Keratinocyte (primary cell): ENCODE measurements around the gene PXDN. TPM values are rescaled to one million over a fixed set of nuclear protein-coding genes. Genes with fewer than 3 reads are reported as not detected.
"Not testable (repeated sequence)": the region's sequence is repeated elsewhere in the genome, so short reads cannot be mapped to it uniquely, and the experiment has no call there.

Experiments used
- DNase-seq: peaks from one replicate; pipeline ENCODE4 v3.0.0-alpha.2; 2011; ENCODE audit warnings: low read depth, missing footprints, low spot score
- FAIRE-seq: peaks from 2 replicates; lab custom pipeline; 2011; peaks lifted over from hg19 to GRCh38; lab: Jason Lieb, UNC
- H2AFZ ChIP-seq: 2 replicates; pipeline ENCODE4 v1.6.0; 2012; ENCODE audit warnings: low read length, control low read depth, inconsistent platforms; ENCODE audit not compliant: control insufficient read depth
- H3K27ac ChIP-seq: 2 replicates; pipeline ENCODE4 v1.5.1; 2011; ENCODE audit warnings: low read length; ENCODE audit not compliant: control insufficient read depth, insufficient read depth
- H3K27me3 ChIP-seq: 3 replicates; pipeline ENCODE4 v1.6.0; 2011; ENCODE audit warnings: low read length; ENCODE audit not compliant: control insufficient read depth, insufficient read depth; ENCODE audit errors: extremely low read depth
- H3K36me3 ChIP-seq, 2 experiments: 2 replicates in 1 of 2; 3 replicates in 1 of 2; pipeline ENCODE4 v1.5.1; 2011; ENCODE audit warnings: low read length in 2 of 2, mild to moderate bottlenecking in 1 of 2; ENCODE audit not compliant: control insufficient read depth in 2 of 2, insufficient read depth in 2 of 2; ENCODE audit errors: extremely low read depth in 1 of 2
- H3K4me1 ChIP-seq: 3 replicates; pipeline ENCODE4 v1.5.1; 2011; ENCODE audit warnings: low read length; ENCODE audit not compliant: control insufficient read depth, insufficient read depth; ENCODE audit errors: extremely low read depth
- H3K4me2 ChIP-seq: 3 replicates; pipeline ENCODE4 v1.6.0; 2011; ENCODE audit warnings: low read depth, low read length; ENCODE audit not compliant: control insufficient read depth, insufficient read depth; ENCODE audit errors: extremely low read depth
- H3K4me3 ChIP-seq, 3 experiments: fragments of 200-600 bp in 1 of 3; sonication (generic) in 1 of 3; 2 replicates in 2 of 3; 3 replicates in 1 of 3; pipeline ENCODE4 v1.5.1; 2011 to 2016; ENCODE audit warnings: low read length in 3 of 3, mild to moderate bottlenecking in 3 of 3, control low read depth in 2 of 3, inconsistent platforms in 1 of 3, low read depth in 1 of 3, mixed read lengths in 1 of 3, mixed run types in 1 of 3, moderate library complexity in 1 of 3; ENCODE audit not compliant: control insufficient read depth in 2 of 3, insufficient read depth in 2 of 3; ENCODE audit errors: extremely low read depth in 1 of 3
- H3K79me2 ChIP-seq: 2 replicates; pipeline ENCODE4 v1.6.0; 2012; ENCODE audit warnings: low read length; ENCODE audit not compliant: control insufficient read depth, insufficient read depth
- H3K9ac ChIP-seq: 3 replicates; pipeline ENCODE4 v1.6.0; 2011; ENCODE audit warnings: low read length; ENCODE audit not compliant: control insufficient read depth, insufficient read depth; ENCODE audit errors: extremely low read depth
- H3K9me1 ChIP-seq: 3 replicates; pipeline ENCODE4 v1.6.0; 2011; ENCODE audit warnings: low read length; ENCODE audit not compliant: control insufficient read depth, insufficient read depth; ENCODE audit errors: extremely low read depth
- H3K9me3 ChIP-seq: 2 replicates; pipeline ENCODE4 v1.5.1; 2012; ENCODE audit warnings: low read depth, low read length; ENCODE audit not compliant: control insufficient read depth
- H4K20me1 ChIP-seq: 3 replicates; pipeline ENCODE4 v1.6.0; 2011; ENCODE audit warnings: low read length; ENCODE audit not compliant: control insufficient read depth, insufficient read depth; ENCODE audit errors: extremely low read depth
- EZH2 ChIP-seq: IDR thresholded peaks from one replicate; pipeline ENCODE4 v1.6.1; 2012; ENCODE audit warnings: inconsistent platforms, mild to moderate bottlenecking, low read length, moderate library complexity
- dilution Hi-C: fragments of 300-500 bp; cut with MboI; formaldehyde crosslinking; loops from one replicate; pipeline ENCODE4 v1.7.0; 2020; ENCODE audit warnings: low sequenced_read_pairs; ENCODE audit not compliant: extremely low pct_ligation_motif_present
- polyA plus RNA-seq, 5 experiments: library from polyadenylated mRNA; depleted of rRNA in 3 of 5; stranded (reverse) in 3 of 5; stranded (forward) in 1 of 5; unstranded in 1 of 5; fragments of >200 nt; gene quantifications; 1 replicate in 1 of 5; 2 replicates in 3 of 5; 3 replicates in 1 of 5; pipeline versions ENCODE4 v1.2.1 to v1.2.3, GENCODE V29; 2011 to 2012; ENCODE audit warnings: missing spikeins in 2 of 5, low read depth in 1 of 5, low replicate concordance in 1 of 5
- TF ChIP-seq, protein P1 (sequence below), 3 experiments: IDR thresholded peaks in 1 of 3; conservative IDR thresholded peaks in 1 of 3; optimal IDR thresholded peaks in 1 of 3; 2 replicates in 2 of 3; 3 replicates in 1 of 3; pipeline versions ENCODE3 to v1.5.1; 2011; ENCODE audit warnings: low read length in 3 of 3, mild to moderate bottlenecking in 3 of 3, moderate library complexity in 2 of 3, control low read depth in 1 of 3, inconsistent platforms in 1 of 3; ENCODE audit not compliant: insufficient read depth in 2 of 3; ENCODE audit errors: extremely low read depth in 1 of 3

PXDN gene
- polyA plus RNA-seq, 1 donor (not counting 4 experiments of a cell fraction or from before 2014, with no cell fraction given) = 36.7 TPM

DNA sequence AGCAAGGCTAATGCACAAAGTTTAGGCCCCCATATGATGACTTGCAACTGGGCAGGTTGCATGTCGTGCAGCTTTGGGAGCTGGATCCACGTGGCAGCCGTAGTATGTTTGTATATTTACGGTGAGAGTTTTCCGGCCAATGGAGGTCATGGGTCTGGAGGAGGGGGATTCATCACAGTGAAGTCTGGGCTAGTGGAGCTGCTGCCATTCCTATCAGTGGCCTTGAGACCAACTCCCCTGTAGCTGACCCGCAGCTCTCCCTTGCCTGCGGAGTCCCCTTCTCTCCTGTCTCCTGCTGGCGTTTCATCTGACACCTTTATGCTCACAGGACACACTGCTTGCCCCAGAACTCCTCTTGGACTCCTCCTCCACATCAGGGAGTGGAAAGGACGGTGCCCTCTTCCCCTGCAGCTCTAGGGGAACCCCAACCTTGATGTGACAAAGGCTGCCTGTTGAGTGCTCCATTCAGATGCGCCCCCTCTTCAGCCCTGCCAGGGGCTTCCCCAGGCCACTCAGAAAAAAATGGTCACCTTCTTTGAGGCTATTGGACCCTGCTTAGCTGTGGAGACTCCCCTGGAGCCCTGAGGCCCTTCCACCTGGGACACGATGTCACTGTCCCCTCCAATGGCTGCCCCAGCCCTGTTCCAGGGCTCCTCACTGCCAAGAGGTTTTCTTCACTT lies 121.7 kb downstream of the PXDN start:
- no peak for FAIRE-seq

DNA sequence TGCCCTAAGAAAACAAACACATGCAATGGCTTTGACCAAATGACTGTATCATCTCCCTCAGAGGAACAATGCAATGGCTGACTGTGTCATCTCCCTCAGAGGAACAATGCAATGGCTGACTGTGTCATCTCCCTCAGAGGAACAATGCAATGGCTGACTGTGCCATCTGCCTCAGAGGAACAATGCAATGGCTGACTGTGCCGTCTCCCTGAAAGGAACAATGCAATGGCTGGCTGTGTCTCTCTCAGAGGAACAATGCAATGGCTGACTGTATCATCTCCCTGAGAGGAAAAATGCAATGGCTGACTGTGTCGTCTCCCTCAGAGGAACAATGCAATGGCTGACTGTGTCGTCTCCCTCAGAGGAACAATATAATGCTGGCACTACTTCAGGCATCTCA lies 122.3 kb downstream of the PXDN start:
- H3K27ac ChIP-seq, H3K4me2 ChIP-seq, H3K79me2 ChIP-seq, H4K20me1 ChIP-seq, H3K9me3 ChIP-seq, H3K9ac ChIP-seq, H3K4me3 ChIP-seq, H3K36me3 ChIP-seq, DNase-seq, H3K27me3 ChIP-seq, dilution Hi-C loops, H3K9me1 ChIP-seq, H2AFZ ChIP-seq: not testable (repeated sequence)
- peak; percentile 60 for FAIRE-seq
- H3K4me1 ChIP-seq = peaks cover 17% of the 10 kb centered on the region

More for the DNA sequence above, 121.7 kb downstream of the PXDN start:
- H3K9me1 ChIP-seq = no peaks in the 10 kb centered on the region
- H3K27me3 ChIP-seq = no peaks in the 10 kb centered on the region
- no peak overlapping the region for H3K4me3 ChIP-seq
- no peak overlapping the region for H3K4me2 ChIP-seq
- no peaks in the 10 kb centered on the region for H3K36me3 ChIP-seq
- no peaks in the 10 kb centered on the region for H3K79me2 ChIP-seq
- no peak overlapping the region for H3K27ac ChIP-seq
- H3K9ac ChIP-seq = no peak overlapping the region
- no peaks in the 10 kb centered on the region for H4K20me1 ChIP-seq
- dilution Hi-C loops = no loop called here
- DNase-seq = no peak
- peaks cover 17% of the 10 kb centered on the region for H3K4me1 ChIP-seq
- H3K9me3 ChIP-seq = no peaks in the 10 kb centered on the region
- H2AFZ ChIP-seq = no peak overlapping the region
- TF ChIP-seq EZH2 = no peak
- TF ChIP-seq, protein P1, sequence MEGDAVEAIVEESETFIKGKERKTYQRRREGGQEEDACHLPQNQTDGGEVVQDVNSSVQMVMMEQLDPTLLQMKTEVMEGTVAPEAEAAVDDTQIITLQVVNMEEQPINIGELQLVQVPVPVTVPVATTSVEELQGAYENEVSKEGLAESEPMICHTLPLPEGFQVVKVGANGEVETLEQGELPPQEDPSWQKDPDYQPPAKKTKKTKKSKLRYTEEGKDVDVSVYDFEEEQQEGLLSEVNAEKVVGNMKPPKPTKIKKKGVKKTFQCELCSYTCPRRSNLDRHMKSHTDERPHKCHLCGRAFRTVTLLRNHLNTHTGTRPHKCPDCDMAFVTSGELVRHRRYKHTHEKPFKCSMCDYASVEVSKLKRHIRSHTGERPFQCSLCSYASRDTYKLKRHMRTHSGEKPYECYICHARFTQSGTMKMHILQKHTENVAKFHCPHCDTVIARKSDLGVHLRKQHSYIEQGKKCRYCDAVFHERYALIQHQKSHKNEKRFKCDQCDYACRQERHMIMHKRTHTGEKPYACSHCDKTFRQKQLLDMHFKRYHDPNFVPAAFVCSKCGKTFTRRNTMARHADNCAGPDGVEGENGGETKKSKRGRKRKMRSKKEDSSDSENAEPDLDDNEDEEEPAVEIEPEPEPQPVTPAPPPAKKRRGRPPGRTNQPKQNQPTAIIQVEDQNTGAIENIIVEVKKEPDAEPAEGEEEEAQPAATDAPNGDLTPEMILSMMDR (optimal IDR thresholded peaks at IDR 0.05 in 1 of 3, IDR thresholded peaks at IDR 0.05 in 1 of 3, conservative IDR thresholded peaks at IDR 0.05 in 1 of 3; ENCODE audit: extremely low read depth in 1 of 3, insufficient read depth in 2 of 3, low read length in 3 of 3) = no peak

DNA sequence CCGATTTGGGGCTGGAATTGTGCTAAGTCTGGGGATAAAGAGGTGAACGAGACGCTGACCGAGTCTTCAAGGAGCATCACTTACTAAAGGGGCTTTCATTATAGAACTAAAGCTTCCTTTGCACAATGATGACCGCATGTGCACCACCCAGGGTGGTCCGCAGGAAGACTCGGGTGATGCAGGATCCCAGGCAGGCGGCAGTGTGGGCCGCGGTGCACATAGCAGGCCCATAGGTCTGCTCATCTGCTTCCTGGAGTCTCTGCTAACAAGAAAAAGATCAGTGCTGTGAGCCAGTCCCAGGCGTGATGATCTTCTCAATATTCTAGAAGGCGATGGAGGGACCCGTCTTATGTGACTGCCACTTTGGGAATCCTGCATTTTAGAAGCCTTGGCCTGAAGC lies 122.8 kb downstream of the PXDN start:
- Histone ChIP-seq H3K9me1 (no peaks in the 10 kb centered on the region), H3K27me3 (no peaks in the 10 kb centered on the region), H3K4me1 (peaks cover 17% of the 10 kb centered on the region), H2AFZ (no peak overlapping the region), H3K4me2 (no peak overlapping the region), H3K36me3 (no peaks in the 10 kb centered on the region), H3K9me3 (no peaks in the 10 kb centered on the region), H3K79me2 (no peaks in the 10 kb centered on the region), H3K9ac (no peak overlapping the region), H3K4me3 (no peak overlapping the region), H3K27ac (no peak overlapping the region), H4K20me1 (no peaks in the 10 kb centered on the region)
- no peak for TF ChIP-seq EZH2
- TF ChIP-seq, protein P1 (optimal IDR thresholded peaks at IDR 0.05 in 1 of 3, IDR thresholded peaks at IDR 0.05 in 1 of 3, conservative IDR thresholded peaks at IDR 0.05 in 1 of 3; ENCODE audit: extremely low read depth in 1 of 3, insufficient read depth in 2 of 3, low read length in 3 of 3) = no peak
- FAIRE-seq = no peak
- dilution Hi-C loops = no loop called here
- DNase-seq = no peak
